ACHN (cell line): Measurements from ENCODE around the gene NEIL3.

Source experiments
- DNase-seq: peaks from one replicate; pipeline ENCODE4 v3.0.0-alpha.2; 2015
- in situ Hi-C: cut with HindIII; loops from 2 replicates; pipeline ENCODE4 v1.10.0; 2017; ENCODE audit warnings: low sequenced_read_pairs, low pct_ligation_motif_present, low pct_unique_long_range_greater_than_20kb

The NEIL3 gene

DNA sequence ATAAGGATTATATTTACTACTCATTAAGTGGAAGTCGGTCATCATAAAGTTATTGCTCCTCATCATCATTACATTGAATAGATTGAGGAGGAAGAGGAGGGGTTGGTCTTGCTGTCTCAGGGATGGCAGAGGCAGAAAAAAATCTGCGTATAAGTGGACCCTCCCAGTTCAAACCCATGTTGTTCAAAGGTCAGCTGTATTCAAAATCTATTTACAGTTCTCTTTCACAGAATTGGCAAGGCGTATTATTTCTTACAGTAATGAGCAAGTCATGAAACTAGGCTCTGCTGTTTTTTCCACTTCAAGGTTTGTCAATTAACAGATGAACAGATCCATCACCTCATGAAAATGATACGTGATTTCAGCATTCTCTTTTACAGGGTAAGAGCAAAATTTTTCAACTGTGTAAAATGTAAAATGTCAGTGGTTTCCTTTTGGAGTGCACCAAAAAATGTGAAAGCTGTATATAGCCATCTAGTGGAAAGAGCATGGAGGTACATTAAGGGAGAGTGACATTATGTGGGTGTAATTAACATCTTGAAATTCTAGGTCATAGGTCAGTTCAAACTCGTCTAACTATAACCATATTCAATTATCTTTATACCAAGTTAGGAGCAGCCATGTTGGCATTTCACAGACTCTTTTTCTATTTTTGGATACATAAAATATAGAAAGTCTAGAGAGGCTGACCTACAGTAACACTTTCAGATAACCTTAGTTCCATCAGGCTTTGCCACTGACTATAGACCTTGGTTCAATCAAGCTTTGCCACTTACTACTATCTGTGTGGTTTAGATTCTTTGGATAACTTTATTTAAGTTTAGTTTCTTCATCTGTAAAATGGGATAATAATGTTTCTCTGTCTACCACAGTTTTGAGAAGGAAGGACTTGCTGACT lies 30.1 kb downstream of the NEIL3 start:
- peak; percentile 53 for DNase-seq

DNA sequence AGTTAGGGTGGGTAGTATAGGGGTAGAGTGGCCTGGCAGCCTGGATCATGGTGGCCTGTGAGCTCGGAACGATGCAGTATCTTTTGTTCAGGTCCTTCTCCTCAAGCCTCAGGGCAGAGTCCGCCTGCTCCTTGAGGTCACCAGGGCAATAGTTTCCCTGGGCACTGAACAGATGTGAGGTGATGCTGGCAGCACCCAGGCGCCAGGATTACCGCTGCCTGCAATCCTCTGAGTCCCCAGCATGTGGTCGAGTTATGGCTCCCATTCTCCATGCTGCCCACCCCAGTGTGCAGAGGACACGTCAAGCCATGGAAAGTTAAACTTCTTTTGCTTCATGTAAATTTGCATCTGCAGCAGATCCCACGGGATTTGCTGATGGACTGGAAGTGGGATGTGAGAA lies 38.7 kb downstream of the NEIL3 start:
- in situ Hi-C loops: no loop called here
- no peak for DNase-seq

More for the DNA sequence above, 30.1 kb downstream of the NEIL3 start:
- in situ Hi-C loops: no loop called here

DNA sequence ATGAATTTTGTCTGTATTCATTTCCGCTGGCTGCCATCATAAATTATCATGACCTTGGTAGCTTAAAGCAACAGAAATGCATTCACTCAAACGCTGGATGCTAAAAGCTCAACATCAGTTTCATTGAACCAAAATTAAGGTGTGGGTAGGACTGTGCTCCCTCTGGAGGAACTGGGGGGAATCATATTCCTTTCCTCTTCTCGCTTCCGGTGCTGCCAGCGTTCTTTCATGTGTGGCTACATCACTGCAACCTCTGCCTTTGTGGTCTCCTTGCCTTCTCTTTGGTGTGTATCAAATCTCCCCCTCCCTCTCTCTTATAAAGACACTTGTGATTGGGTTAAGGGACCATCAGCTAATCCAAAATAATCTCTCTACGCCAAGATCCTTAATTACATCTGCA lies 39.5 kb downstream of the NEIL3 start:
- in situ Hi-C loops: no loop called here
- DNase-seq: no peak

DNA sequence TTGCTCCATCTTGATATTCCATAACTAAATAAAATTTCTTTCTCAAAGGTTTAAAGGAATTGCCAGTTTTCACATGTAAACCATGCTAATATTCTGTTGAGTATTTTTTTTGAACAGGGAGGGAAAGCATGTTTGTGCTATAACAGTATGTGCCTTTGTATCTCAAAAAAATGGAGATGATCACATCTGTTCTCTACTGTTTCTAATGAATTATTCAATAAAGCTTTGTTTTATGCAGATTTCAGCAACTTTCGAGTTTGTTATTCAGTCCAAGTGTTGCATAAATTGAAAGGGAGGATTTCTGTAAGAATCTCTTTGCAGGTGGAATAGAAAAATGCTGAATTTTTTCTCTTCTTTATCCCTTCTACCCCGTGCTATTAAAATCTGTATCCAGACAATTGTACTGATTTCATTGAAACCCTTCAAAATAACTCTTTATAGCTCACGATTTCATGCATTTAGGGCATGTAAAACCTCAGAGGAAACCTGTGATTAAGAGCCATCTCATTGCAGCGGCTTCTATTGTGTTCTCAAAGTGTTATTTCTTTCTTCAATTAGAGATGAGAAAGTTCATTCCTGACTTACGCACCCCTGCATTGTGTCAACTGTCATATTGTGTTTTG lies 42.1 kb downstream of the NEIL3 start:
- in situ Hi-C loops: no loop called here
- DNase-seq: no peak

DNA sequence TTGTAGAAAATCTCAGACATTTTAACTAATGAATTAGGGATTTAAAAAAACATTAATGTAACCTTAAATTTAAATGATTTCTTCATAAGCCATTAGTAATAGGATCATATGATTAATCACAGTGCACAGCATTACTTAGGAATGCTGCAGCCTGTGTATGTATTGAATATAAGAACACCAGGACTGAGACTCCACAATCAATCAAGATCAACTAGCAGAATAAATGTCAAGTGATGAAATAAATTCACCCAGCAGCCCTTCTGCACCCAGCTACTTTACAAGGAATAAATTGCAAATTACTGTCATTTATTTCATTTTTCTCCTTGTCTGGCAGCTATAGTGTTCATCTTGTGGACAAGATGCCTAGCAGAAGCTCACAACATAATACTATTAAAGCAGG lies 46.5 kb downstream of the NEIL3 start:
- no peak for DNase-seq
- in situ Hi-C loops: no loop called here

DNA sequence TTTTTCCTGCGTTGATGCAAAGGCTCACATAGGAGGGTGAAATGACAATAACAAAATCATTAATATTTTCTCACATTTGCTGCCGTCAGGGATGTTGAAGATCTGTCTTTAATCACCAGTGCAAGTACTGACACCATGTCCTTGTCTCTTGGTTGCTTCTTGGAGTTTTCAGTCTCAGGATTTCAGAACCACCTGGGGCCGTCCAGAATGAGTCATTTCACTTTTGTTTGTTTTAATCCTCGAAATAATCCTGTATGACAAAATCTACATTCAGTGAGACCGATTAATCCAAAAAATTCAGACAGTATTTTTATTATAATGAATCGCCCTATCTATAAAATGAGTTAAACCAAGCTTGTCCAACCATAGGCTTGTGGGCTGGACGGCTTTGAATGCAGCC lies 47.2 kb downstream of the NEIL3 start:
- no peak for DNase-seq
- in situ Hi-C loops: no loop called here

DNA sequence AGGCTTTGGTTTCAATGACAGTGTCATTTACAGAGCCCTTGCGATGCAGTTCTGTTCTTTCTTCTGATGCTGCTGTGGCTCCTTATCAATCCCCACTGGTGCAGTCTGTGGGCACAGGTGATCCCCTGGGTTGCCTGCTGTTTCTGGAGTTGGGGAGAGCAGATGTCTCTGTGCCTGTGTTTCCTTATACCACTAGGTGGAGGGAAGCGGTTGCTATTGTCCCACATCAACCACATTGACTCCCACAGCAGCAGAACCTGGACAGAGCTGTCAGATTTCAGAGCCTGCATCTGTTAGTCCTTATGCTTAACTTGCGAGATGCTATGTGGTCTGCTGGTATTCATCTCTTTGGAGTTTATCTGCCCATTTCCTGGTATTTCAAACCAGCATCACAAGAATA lies 57.7 kb downstream of the NEIL3 start:
- in situ Hi-C loops: no loop called here
- peak; percentile 13 for DNase-seq

DNA sequence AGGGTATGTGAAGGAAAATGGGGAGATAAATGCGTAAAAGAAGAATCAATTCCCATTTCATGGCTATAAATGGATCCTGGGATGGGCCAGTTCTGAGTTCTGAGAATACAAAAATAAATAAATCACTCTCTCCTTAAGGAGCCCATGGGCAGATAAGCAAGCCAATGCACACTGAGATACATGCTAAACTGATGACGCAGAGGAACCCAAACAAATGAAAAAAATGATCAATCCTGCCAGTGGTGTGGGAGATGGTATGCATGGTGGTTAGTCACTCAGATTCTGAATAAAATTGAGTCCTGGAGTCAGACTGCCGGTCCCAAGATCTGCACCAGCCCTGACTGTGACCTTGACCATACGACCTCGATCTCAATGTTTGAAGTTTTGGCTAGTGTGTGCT lies 59.7 kb downstream of the NEIL3 start:
- in situ Hi-C loops: no loop called here
- DNase-seq: no peak

DNA sequence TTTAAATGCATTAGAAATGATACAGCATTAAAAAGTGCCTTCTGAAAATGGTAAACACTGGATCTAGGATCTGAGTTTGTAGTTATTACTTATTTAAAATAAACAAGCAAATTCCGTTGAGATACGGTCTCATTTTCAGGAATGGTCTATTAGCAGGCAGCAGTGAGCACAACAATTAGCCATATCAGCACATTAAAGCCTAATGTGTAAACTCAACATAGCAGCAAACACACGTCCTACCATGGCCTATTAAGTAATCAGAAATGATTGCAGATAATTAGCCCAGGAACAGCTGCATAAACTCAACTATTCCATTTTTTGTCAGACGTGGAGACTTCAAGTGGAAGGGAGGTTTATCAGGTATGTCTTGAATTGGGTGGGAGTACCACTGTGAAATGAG lies 61.8 kb downstream of the NEIL3 start:
- DNase-seq: no peak
- in situ Hi-C loops: no loop called here

DNA sequence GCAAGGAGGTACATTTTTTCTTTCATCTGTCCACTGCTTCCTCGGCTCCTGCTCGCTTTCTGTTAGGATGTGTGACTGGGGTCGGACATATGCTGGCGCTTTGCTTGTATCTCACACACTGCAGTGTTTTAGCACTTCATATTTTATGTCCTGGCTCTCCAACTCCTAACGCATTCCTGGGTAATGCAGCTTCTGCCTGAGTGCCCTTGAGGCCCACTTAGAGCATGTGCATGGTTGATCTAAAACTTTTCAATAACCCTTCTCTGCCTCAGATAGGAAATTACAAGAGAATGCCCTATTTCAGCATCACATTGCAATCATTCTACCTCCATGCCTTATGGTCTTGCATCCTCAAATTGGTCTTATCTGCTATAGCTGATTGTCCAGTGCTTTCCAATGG lies 65.3 kb downstream of the NEIL3 start:
- DNase-seq: no peak

DNA sequence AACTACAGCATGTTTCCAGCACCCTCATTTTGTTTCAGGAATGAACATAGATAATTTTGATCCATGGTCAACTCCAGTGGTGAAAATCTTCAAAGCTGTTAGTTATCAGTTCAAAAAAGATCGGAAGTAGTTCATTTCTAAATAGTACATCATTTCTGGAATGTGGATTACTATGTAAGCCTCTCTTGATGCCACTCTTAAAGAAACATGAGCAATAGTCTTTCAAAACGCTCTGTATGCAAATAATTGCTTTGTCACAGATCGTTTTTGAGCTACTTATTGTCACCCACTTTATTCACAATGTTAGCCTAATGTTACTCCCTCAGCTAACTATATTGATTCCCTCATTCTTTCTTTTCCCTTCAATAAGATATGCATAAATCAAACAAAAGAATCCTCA lies 65.7 kb downstream of the NEIL3 start:
- DNase-seq: no peak
- in situ Hi-C loops: no loop called here

More for the DNA sequence above, 65.3 kb downstream of the NEIL3 start:
- in situ Hi-C loops: no loop called here

DNA sequence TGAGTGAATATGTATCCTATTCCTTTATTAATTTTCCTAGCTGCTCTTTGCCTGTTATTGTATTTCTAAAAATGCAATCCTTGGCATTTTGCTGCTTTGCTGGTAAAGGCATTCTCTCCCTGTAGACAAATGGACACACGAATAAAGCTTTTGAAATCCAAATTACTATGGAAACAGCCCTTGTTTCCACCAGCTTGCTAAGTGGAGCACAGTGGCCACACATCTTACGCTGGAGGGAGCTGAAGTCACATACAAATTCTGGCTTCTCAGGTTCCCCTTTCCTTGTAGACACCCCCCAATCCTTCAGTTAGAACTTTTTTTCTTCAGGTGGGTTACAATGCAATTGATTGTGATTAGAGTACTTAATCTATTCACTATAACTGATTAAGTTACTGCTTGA lies 66.3 kb downstream of the NEIL3 start:
- DNase-seq: no peak
- in situ Hi-C loops: no loop called here

DNA sequence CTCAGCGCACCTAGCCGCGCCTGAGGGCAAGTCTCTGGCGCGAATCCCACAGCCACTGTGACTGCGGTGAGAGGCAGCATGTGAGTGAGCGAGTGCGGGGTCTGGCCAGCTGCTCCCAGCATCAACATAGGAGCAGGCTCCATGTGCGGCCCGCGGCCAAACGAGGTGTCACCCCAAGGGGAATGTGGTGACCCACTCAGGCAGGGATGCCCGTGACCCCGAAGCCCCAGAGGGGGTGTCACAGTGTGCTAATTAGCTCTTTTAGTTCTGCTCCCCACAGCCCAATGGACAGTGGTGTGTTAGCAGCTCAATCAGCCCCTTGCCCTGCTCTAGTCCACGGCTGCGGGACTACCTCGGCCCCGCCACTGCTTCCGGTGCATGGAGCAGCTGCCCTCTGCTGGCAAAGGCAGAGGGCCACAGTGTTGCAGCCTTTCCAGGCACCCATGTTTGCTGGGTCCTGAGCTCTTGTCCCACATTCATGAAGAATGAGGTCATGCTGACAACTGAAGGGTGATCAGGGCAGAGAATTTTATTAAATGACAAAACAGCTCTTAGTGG lies 71.1 kb downstream of the NEIL3 start:
- DNase-seq: no peak

DNA sequence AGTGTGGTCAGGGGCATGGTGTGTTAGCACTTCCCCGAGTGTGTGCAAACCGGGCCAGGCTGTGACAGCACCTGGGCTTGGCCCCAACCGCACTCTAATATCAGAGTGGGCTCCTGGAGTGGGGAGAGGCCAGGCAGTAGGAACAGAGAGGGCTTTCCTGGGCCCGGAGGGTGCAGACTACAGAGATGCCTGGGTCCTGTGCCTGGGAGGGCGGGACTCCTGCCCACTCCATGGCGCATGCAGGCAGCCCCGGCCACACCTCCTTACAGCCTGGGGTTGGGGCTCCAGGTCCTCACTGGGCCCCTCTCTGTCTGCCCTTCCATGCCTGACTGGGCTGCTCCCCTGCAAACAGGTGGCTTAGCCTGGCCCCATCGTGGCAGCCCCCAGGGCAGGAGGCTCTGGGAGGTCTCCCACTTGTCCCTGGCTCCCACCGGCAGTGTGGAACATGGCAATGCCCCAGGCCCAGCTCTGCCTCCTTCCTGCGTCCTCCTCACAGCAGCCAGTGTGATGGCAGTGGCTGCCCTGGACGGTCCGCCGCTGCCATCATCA lies 72.2 kb downstream of the NEIL3 start:
- in situ Hi-C loops: no loop called here
- DNase-seq: no peak

More for the DNA sequence above, 71.1 kb downstream of the NEIL3 start:
- in situ Hi-C loops: no loop called here

DNA sequence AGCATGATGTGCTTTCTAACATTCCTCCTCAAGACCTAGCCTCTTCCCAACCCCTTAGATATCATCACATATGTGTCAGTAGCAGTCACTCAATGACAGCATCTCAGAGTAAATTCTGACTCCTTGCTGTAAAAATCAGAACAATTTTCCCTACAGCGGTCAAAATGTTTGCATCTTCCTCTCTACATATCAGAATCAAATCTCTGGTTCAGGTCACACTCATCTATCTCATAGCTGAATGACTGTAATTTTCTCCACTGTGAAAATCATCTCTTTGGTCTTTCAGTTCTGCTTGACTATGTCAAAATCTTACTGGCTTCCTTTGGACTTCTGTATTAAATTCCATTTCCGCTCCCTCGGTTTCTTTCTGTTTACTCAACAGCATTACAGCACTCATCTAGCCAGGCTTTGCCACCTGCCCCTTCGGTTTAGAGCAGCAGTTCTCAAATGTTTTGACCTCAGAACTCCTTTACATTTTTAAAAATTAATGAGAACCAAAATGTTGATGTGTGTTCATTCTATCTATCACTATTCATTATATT lies 75.3 kb downstream of the NEIL3 start:
- no peak for DNase-seq
- in situ Hi-C loops: no loop called here

DNA sequence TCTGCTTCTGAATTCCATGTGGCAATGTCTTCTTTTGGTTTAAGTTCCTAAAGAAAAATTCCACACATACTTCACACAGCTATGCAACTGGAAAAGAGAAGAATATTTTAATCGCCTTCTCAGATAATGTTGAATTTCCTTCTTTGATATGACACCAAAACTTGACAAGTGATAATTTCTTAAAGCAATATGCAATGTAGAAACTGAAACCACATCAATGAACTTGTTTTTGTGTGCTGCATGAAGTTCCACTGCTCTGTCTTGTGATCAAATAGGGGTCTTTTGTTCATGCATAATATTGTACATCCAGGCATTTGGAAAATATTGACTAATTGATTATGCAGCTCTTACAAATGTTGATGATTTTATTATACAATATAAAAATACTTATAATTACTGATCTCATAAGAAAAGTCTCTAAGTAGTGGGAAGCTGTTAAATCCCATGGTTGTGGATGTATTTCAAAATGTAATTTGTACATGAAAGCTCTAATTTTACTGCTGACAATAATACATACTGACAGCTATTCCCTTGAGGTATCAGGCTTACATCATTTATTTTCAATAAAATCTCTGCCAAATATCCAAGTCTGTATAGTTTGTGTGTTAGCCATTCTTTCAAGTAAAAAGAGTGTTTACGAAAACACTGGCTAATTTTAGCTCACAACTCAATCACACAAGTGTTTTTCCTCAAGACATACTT lies 76.1 kb downstream of the NEIL3 start:
- DNase-seq: no peak
- in situ Hi-C loops: no loop called here

DNA sequence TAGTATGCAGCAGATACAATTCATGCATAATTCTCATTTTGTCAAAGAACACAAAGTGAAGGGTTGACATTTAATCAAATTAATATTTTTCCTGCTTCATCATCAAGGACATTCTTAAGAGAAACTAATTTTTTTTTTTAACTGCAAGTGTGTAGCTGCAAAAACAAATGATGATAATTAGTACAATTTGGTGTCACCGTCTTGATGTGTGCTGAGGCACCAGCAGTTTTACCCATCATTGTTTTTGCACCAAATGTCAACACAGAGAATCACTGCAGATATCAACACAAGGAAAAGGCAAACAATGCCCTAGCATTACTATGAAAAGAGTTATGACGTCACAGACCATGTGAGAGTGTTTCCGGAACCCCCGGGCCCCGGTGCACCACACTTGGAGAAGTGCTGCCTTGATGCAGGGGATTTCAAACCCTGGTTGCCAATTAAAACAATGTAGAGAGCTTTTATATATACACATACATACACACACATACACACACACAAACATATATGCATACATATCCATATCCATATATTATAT lies 76.7 kb downstream of the NEIL3 start:
- no peak for DNase-seq
- in situ Hi-C loops: no loop called here

DNA sequence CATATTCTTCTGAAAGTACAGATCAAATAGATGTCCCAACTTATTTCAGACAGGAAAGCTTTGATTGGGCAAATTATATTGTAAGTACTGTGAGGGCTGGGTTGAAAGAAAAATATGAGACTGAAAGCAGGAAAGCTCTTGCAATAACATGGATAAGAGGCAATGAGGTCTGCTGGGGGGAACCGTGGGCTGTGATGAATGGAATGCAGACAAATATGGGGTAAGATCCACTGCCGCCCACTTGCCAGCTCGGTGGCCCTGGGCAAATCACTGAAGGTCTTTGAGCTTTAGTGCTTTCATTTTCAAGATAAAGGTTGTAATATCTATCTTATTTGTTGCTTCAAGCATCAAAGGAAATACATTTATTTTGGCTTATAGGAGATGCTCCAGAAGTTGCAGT lies 81.6 kb downstream of the NEIL3 start:
- in situ Hi-C loops: no loop called here
- DNase-seq: no peak
